GM10847 (cell line): ENCODE results near the gene TSPO.

Experiments
- POLR2A ChIP-seq: IDR thresholded peaks from 2 replicates; pipeline ENCODE4 v1.6.1; 2011; ENCODE audit not compliant: insufficient read length; ENCODE audit errors: extremely low read depth

Gene TSPO

GRCh38 chr22:43167001-43167589 lies 15.7 kb downstream of the TSPO start:
- TF ChIP-seq POLR2A: no peak

- no peak for TF ChIP-seq POLR2A
Measured at GRCh38 chr22:43168471-43169309, 17.3 kb downstream of the TSPO start.

GRCh38 chr22:43169310-43170130 lies 18.2 kb downstream of the TSPO start:
- no peak for TF ChIP-seq POLR2A

- TF ChIP-seq POLR2A: no peak
Measured at GRCh38 chr22:43170131-43170480, 18.7 kb downstream of the TSPO start.

GRCh38 chr22:43171019-43171491 lies 19.7 kb downstream of the TSPO start:
- TF ChIP-seq POLR2A: no peak

- no peak for TF ChIP-seq POLR2A
Measured at GRCh38 chr22:43171607-43172006, 20.2 kb downstream of the TSPO start.

GRCh38 chr22:43172191-43172590 lies 20.8 kb downstream of the TSPO start:
- TF ChIP-seq POLR2A: no peak

- no peak for TF ChIP-seq POLR2A
Measured at GRCh38 chr22:43173566-43173965, 22.2 kb downstream of the TSPO start.

GRCh38 chr22:43173976-43174720 lies 22.8 kb downstream of the TSPO start:
- no peak for TF ChIP-seq POLR2A

GRCh38 chr22:43174941-43175531 lies 23.7 kb downstream of the TSPO start:
- TF ChIP-seq POLR2A: no peak

GRCh38 chr22:43176090-43176489 lies 24.7 kb downstream of the TSPO start:
- TF ChIP-seq POLR2A: no peak

GRCh38 chr22:43177479-43177878 lies 26.1 kb downstream of the TSPO start:
- TF ChIP-seq POLR2A: no peak

GRCh38 chr22:43179146-43179910 lies 28.0 kb downstream of the TSPO start:
- no peak for TF ChIP-seq POLR2A

- TF ChIP-seq POLR2A: no peak
Measured at GRCh38 chr22:43179911-43180195, 28.5 kb downstream of the TSPO start.

GRCh38 chr22:43180670-43181069 lies 29.3 kb downstream of the TSPO start:
- TF ChIP-seq POLR2A: no peak
